ENCODE data around the gene ZNF652.

Gene ZNF652

GRCh38 chr17:49357516-49357915 lies 4.5 kb downstream of the ZNF652 start:
- no peak for DNase-seq (ENCODE audit: low read depth)

- no peak for DNase-seq (ENCODE audit: low read depth)
Measured at GRCh38 chr17:49356320-49356719, 5.7 kb downstream of the ZNF652 start.

GRCh38 chr17:49353607-49354006 lies 8.4 kb downstream of the ZNF652 start:
- no peak for DNase-seq (ENCODE audit: low read depth)

DNA sequence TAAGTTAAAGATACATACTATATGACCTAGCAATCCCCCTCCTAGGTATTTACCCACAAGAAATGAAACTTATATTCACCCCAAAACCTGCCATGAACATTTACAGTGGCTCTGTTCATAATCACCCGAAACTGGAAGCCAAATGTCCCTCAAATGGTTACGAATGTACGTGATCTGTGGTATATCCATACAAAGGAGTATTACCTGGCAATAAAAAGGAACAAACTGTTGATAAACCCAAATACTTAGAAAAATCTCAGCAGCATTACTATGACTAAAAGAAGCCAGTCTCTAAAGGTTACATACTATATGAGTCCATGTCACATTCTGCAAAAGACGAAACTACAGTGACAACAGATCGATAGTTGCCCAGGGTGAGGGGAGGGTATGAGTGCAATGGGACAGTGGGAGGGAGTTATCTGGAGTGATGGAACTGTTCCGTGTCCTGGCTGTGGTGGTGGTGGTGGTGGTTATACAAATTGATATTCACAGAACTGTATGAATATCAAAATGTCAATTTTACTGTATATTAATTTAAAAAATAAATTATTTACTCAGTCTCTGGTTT lies 9.4 kb downstream of the ZNF652 start:
- DNase-seq (ENCODE audit: low read depth), result no peak

DNA sequence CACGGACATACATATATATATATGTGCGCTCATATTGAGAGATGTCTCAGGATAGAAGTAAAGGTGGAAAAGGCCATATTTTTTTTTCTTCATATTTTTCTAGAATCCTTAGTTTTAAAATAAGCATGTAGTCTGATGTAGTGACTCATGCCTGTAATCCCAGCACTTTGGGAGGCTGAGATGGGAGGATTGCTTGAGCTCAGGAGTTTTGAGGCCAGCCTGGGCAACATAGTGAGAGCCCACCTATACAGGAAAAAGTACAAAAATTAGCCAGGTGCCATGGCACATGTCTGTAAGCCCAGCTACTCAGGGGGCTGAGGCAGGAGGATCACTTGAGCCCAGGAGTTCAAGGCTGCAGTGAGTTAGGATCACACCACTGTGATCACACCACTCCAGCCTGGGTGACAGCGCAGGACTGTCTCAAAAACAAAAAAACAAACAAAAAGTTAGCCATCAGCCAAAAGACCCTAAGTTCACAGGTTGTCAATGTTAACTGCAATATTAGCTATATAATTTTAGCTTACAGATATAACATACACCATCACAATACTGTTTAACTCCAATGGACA lies 10.4 kb downstream of the ZNF652 start:
- DNase-seq (ENCODE audit: low read depth), result no peak

- no peak for DNase-seq (ENCODE audit: low read depth)
Measured at GRCh38 chr17:49349541-49349940, 12.5 kb downstream of the ZNF652 start.

- no peak for DNase-seq (ENCODE audit: low read depth)
Measured at GRCh38 chr17:49344914-49345313, 17.1 kb downstream of the ZNF652 start.

DNA sequence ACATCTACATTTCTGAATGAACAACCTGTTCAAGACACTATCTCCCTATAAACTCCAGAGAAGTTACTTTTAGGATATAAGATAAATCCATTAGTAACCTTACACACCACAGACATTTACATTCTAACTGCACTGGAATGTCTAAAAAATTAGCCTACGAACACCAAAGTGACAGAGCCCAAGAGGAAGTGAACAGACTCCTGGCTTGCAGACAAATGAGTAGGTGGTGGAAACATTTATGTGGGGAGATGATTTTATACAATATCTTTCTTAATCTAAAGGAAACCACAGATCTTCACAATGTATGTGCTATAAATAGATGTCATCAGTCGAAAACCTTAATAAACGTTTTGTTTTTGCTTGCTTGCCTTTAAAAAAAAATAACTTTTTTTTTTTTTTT lies 18.8 kb downstream of the ZNF652 start:
- no peak for DNase-seq (ENCODE audit: low read depth)

- no peak for DNase-seq (ENCODE audit: low read depth)
Measured at GRCh38 chr17:49342575-49342936, 19.5 kb downstream of the ZNF652 start.

- no peak for DNase-seq (ENCODE audit: low read depth)
Measured at GRCh38 chr17:49341356-49341755, 20.7 kb downstream of the ZNF652 start.

DNA sequence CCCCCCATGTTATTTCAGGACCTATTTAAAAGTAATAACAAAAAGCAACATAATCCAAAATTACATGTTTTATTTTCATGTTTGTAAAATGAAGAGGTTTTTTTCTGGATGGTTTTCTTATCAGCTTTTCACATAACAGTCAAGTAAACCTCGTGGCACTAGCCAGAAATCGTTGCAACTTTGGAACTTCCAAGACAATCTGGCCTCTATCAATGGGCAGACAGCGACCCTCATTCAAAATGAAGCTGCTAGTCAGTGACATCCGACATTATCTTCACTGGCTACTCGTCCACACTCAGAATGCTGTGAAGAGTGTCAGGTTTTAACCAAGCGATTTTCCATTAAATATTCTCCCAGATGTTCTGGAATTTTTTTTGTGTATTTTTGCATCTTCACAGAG lies 22.7 kb downstream of the ZNF652 start:
- DNase-seq (ENCODE audit: low read depth), result no peak

GRCh38 chr17:49338883-49339282 lies 23.2 kb downstream of the ZNF652 start:
- no peak for DNase-seq (ENCODE audit: low read depth)

- no peak for DNase-seq (ENCODE audit: low read depth)
Measured at GRCh38 chr17:49337884-49338283, 24.2 kb downstream of the ZNF652 start.

DNA sequence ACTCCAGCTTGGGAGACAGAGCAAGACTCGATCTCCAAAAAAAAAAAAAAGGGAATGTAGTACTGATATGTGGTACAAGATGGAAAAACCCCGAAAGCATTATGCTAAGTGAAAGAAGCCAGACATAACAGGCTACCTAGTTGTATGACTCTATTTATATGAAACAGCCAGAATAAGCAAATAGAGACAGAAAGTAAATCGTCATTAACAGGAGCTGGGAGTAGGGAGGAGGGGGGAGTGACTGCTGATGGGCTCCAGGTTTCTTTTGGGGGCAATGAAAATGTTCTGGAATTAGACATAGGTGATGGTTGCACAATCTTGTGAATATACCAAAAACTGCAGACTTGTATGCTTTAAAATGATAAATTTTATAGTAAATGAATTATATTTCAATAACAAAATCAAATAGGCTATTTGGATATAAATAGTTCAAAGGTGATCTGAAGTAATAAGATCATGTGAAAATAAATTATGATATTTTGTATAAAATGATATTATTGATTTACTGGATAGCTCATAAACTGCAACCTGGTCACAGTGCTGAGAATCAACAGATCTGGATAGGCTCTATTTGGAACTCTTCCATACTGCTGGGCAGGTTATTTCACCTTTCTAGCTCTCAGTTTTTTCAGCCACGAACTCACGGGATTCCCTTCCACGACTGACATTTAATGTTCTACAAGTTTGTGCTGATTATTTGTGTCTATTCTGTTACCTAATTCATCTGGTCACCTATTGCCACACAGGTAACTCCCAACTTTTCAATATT lies 27.1 kb downstream of the ZNF652 start:
- DNase-seq (ENCODE audit: low read depth), result no peak

- no peak for DNase-seq (ENCODE audit: low read depth)
Measured at GRCh38 chr17:49333804-49334203, 28.2 kb downstream of the ZNF652 start.

GRCh38 chr17:49327835-49328784 lies 33.9 kb downstream of the ZNF652 start:
- no peak for DNase-seq (ENCODE audit: low read depth)

- DNase-seq (ENCODE audit: low read depth), result no peak
Measured at GRCh38 chr17:49325980-49326379, 36.1 kb downstream of the ZNF652 start.

DNA sequence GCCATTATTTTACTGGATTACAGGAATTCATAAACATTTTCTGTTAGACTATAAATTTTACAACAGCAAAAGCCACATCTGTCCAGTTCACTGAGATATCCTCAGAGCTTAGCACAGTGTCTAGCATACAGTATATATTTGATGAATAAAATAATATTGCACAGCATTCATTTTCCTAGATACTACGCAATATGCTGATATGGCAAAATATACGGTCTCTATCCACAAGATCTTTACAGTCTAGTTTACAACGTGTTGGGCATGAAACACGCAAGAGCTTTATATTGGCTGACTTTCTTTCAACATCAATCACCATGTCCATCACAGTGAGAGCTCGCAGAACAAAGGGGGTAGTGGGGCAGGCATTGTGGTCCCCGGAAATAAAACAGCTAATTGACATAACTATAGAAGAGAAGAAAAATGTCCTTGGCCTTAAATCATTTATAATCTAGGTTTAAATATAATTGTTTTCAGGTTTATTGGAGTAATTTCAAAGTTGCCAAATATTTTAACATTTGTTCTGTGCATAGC lies 43.5 kb downstream of the ZNF652 start:
- DNase-seq (ENCODE audit: low read depth), result no peak

- DNase-seq (ENCODE audit: low read depth), result no peak
Measured at GRCh38 chr17:49316889-49317675, 45.0 kb downstream of the ZNF652 start.

GRCh38 chr17:49316258-49316570 lies 45.8 kb downstream of the ZNF652 start:
- no peak for DNase-seq (ENCODE audit: low read depth)

DNA sequence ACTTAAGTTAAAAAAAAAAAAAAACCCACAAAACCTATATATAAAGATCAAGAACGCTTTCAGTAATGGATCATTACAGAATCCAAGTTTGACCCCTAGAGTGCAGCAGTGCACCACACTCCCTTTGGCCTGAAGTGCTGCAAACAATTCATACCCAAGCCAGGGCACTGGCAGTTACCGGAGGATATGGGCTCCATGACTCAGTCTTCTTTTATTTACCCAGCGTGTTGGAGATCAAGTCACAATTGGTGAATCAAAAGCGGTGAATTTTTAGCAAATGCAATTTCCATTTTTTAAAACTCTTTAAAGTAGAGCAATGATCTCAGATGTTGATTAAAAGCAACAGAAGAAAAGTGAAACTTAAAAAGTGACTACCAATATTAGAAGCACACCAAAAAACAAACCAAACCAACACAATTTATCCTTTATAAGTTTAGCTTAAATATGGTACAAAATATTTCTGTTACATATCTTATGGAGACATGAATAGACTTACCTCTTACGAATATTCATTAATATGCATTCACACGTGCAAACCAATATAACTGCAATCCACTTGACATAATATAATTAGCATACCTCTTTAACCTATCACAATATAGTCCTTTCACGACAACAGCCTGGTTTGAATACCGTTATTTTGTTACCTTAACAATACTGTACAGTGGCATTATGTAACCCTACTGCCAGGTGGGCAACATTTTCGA lies 46.3 kb downstream of the ZNF652 start:
- DNase-seq (ENCODE audit: low read depth), result peak; percentile 64
